Suprapubic skin (tissue), 4 donors: ENCODE data around the gene KLK1. TPM values are rescaled to one million over a fixed set of nuclear protein-coding genes. Genes with fewer than 3 reads are reported as not detected.

ENCODE experiments used
- DNase-seq, 2 donors: peaks; one replicate each; pipeline ENCODE4 v3.0.0-alpha.2; 2019; ENCODE audit warnings: low spot score in 2 of 2
- H3K27ac ChIP-seq: fragments of 200-600 bp; sonication (generic); one replicate; pipeline ENCODE4 v1.5.1; 2019
- H3K27me3 ChIP-seq: fragments of 200-600 bp; sonication (generic); one replicate; pipeline ENCODE4 v1.5.1; 2019
- H3K36me3 ChIP-seq: fragments of 200-600 bp; sonication (generic); one replicate; pipeline ENCODE4 v1.5.1; 2019
- H3K4me1 ChIP-seq: fragments of 200-600 bp; sonication (generic); one replicate; pipeline ENCODE4 v1.5.1; 2019
- H3K4me3 ChIP-seq: fragments of 200-600 bp; sonication (generic); one replicate; pipeline ENCODE4 v1.5.1; 2019; ENCODE audit warnings: mild to moderate bottlenecking
- H3K9me3 ChIP-seq: fragments of 200-600 bp; sonication (generic); one replicate; pipeline ENCODE4 v1.5.1; 2019
- EP300 ChIP-seq: sonication (generic); formaldehyde crosslinking; IDR thresholded peaks from one replicate; pipeline ENCODE4 v1.6.1; 2017; ENCODE audit warnings: antibody characterized with exemption
- POLR2A ChIP-seq, 2 donors: fragments of 450-650 bp; IDR thresholded peaks; one replicate each; pipeline ENCODE4 v1.6.1; 2017; ENCODE audit warnings: antibody characterized with exemption in 2 of 2, mild to moderate bottlenecking in 2 of 2, moderate library complexity in 2 of 2
- POLR2AphosphoS5 ChIP-seq, 3 donors: sonication (generic); formaldehyde crosslinking; IDR thresholded peaks; one replicate each; pipeline ENCODE4 v1.6.1; 2017; ENCODE audit warnings: antibody characterized with exemption in 3 of 3
- WGBS: methylation state at CpG from one replicate; pipeline ENCODE4 v1.1.5; 2018; 5-methylcytosine and 5-hydroxymethylcytosine counted together
- total RNA-seq, 4 donors: library from RNA; depleted of rRNA; stranded (reverse); fragments of >200 nt; gene quantifications; one replicate each; pipeline ENCODE4 v1.1.0, GENCODE V29; 2016
- TF ChIP-seq, protein P1 (sequence below), 2 donors: fragments of 200-600 bp in 1 of 2; fragments of 450-650 bp in 1 of 2; sonication (generic) in 1 of 2; IDR thresholded peaks; one replicate each; pipeline ENCODE4 v1.5.1; 2016 to 2019; ENCODE audit warnings: antibody characterized with exemption in 2 of 2, mild to moderate bottlenecking in 1 of 2, moderate library complexity in 1 of 2

KLK1 gene
- total RNA-seq, 4 donors from 2014 or later: 34.3 to 58.3 (median 40.5) TPM

DNA sequence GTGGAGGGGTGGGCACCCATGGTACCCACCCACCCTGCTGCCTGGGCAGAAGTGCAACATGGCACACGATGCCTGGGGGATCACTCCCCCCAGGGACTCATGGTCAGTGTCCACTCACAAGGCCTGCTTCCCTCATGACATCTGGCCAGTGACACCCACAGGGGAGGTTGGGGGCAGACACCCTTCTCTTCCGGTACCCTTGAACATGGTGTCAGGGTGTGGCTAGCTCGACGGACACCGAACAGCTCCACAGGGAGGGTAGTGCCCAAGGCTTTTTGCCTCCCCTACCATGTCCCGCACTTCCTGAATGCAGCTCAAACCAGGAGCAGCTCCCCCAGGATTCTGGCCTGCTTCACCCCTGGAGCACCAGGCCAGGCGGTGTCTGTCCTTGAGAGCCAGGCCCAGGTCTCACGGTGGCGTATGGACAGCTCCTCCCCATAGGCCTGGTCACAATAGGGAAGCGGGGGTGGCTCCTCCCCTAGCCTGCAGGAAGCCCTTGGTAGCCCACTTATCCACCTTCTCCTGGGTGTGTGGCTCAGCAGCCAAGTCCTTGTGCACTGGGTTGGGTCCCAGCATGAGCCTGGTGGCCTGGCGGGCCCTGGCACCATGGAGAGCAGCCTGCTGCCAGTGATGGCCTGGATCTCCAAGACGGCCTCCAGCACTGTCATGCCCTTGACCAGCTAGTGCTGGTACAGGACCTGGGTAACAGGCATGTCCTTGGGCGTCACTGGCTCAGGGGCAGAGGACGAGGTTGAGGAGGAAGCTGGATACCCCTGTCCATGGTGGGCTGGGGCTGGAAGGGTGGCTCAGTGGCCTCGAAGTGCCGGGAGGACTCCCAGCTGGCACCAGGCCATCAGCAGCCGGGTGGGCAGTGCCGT lies 25.6 kb downstream of the KLK1 start:
- Histone ChIP-seq H3K36me3 (peaks cover 51% of the 10 kb centered on the region), H3K4me1 (peaks cover 30% of the 10 kb centered on the region)
- 84% methylated on average over 8 of the region's 18 CpGs for WGBS

GRCh38 chr19:50797429-50797780 lies 26.2 kb downstream of the KLK1 start:
- Histone ChIP-seq H3K4me3 (no peak overlapping the region), H3K27me3 (no peaks in the 10 kb centered on the region), H3K4me1 (peaks cover 24% of the 10 kb centered on the region), H3K27ac (no peak overlapping the region), H3K36me3 (peaks cover 51% of the 10 kb centered on the region), H3K9me3 (no peaks in the 10 kb centered on the region)
- TF ChIP-seq POLR2AphosphoS5 (IDR thresholded peaks at IDR 0.05): no peak
- no peak for TF ChIP-seq POLR2A (IDR thresholded peaks at IDR 0.05)
- no peak for TF ChIP-seq EP300
- TF ChIP-seq, protein P1, sequence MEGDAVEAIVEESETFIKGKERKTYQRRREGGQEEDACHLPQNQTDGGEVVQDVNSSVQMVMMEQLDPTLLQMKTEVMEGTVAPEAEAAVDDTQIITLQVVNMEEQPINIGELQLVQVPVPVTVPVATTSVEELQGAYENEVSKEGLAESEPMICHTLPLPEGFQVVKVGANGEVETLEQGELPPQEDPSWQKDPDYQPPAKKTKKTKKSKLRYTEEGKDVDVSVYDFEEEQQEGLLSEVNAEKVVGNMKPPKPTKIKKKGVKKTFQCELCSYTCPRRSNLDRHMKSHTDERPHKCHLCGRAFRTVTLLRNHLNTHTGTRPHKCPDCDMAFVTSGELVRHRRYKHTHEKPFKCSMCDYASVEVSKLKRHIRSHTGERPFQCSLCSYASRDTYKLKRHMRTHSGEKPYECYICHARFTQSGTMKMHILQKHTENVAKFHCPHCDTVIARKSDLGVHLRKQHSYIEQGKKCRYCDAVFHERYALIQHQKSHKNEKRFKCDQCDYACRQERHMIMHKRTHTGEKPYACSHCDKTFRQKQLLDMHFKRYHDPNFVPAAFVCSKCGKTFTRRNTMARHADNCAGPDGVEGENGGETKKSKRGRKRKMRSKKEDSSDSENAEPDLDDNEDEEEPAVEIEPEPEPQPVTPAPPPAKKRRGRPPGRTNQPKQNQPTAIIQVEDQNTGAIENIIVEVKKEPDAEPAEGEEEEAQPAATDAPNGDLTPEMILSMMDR (IDR thresholded peaks at IDR 0.05): no peak
- 84% methylated on average over 7 of the region's 7 CpGs for WGBS
- DNase-seq: no peak

More for the DNA sequence above, 25.6 kb downstream of the KLK1 start:
- H3K4me3 ChIP-seq: no peak overlapping the region
- no peaks in the 10 kb centered on the region for H3K27me3 ChIP-seq
- no peaks in the 10 kb centered on the region for H3K9me3 ChIP-seq
- no peak for DNase-seq
- no peak overlapping the region for H3K27ac ChIP-seq
- TF ChIP-seq EP300 (no peak), POLR2AphosphoS5 (IDR thresholded peaks at IDR 0.05) (no peak), POLR2A (IDR thresholded peaks at IDR 0.05) (no peak)
- TF ChIP-seq, protein P1 (IDR thresholded peaks at IDR 0.05): no peak

DNA sequence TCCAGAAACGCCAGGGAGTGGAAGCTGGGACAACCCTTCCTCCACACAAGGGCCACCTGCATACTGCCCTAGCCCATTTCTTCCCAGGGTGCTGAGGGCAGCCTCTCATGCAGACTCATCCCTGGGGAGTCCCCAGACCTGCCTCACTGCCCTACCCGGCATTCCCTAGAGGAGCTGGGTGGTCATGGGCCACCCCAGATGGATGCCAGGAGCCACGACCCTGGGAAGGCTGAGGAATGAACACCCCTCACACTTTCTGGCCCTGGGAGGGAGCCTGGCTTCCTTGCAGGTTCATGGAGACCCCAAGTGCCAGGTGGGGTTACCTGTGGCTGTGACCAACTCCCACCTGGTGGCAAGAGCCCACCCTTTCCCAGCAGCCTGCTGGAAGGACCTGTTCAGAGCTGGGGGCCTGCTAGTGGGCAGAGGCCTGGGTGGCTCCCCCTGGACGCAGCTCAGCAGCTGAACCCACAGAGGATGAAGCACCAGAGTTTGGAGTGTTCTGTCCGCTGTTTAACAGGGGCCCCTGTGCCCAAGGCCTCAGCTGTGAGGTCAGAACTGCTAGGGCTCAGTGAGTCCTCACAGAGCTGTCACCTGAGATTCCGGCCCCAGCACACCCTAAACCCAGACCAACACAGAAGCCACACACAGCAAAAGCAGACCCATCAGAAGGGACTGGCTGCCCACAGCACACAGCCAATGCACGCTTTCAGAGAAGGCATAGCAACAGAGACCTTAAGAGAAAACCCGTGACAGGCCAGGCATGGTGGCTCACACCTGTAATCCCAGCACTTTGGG lies 26.8 kb downstream of the KLK1 start:
- no peaks in the 10 kb centered on the region for H3K9me3 ChIP-seq
- H3K27me3 ChIP-seq: no peaks in the 10 kb centered on the region
- no peak for DNase-seq
- H3K27ac ChIP-seq: no peak overlapping the region
- 86% methylated on average over 6 of the region's 8 CpGs for WGBS
- no peak overlapping the region for H3K4me3 ChIP-seq
- peaks cover 18% of the 10 kb centered on the region for H3K4me1 ChIP-seq
- TF ChIP-seq POLR2A (IDR thresholded peaks at IDR 0.05) (no peak), POLR2AphosphoS5 (IDR thresholded peaks at IDR 0.05) (no peak)
- peaks cover 47% of the 10 kb centered on the region for H3K36me3 ChIP-seq

DNA sequence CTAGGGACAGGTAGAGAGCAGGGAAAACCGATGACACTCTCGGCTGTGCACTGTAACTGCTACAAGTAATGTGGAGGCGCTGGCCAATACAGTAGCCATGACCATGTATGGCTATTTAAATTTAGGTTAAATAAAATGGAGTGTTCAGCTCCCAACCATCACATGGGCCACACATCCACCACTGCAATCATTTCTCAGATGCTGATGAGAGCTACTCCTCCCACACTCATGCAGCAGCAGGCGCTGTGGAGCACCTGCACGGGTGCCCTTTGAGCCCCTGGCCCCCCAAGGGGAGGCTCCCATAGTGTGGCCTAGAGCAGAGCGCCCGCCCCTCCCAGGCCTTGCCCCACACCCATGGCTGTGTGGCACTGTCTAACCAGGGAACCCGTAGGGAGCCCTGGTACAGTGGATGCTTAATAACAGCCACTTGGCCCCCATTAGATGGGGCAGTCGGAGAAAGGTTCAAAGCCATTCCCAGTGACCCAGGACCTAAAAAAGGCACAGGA lies 27.4 kb downstream of the KLK1 start:
- Histone ChIP-seq H3K4me1 (peaks cover 12% of the 10 kb centered on the region), H3K4me3 (no peak overlapping the region), H3K27ac (no peak overlapping the region), H3K27me3 (no peaks in the 10 kb centered on the region), H3K9me3 (no peaks in the 10 kb centered on the region), H3K36me3 (peaks cover 40% of the 10 kb centered on the region)
- TF ChIP-seq, protein P1 (IDR thresholded peaks at IDR 0.05): no peak
- no peak for TF ChIP-seq EP300
- no peak for TF ChIP-seq POLR2AphosphoS5 (IDR thresholded peaks at IDR 0.05)
- WGBS: 96% methylated on average over 4 of the region's 9 CpGs
- no peak for DNase-seq

DNA sequence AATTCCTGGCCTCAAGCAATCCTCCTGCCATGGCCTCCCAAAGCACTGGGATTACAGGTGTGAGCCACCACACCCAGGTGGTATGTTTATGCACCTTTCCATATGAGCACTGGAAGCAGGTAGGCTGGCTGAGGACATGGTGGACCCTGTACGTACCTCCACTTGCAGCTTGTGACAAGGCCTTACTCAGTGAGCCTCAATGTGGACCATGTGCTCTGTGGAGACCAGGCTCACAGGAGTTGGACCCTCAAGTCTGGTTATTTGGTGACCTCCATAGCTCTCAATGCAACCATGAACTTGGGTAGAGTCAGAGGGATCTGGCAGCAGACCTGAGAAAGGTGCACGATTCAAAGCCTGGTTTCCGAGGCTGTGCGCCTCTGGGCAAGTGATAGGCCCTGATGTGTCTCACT lies 27.9 kb downstream of the KLK1 start:
- 68% methylated on average over 3 of the region's 4 CpGs for WGBS
- no peak overlapping the region for H3K4me3 ChIP-seq
- peaks cover 11% of the 10 kb centered on the region for H3K4me1 ChIP-seq
- no peaks in the 10 kb centered on the region for H3K27me3 ChIP-seq
- no peak overlapping the region for H3K27ac ChIP-seq
- H3K9me3 ChIP-seq: no peaks in the 10 kb centered on the region
- H3K36me3 ChIP-seq: peaks cover 38% of the 10 kb centered on the region
- no peak for TF ChIP-seq POLR2AphosphoS5 (IDR thresholded peaks at IDR 0.05)
- no peak for TF ChIP-seq POLR2A (IDR thresholded peaks at IDR 0.05)
- TF ChIP-seq, protein P1 (IDR thresholded peaks at IDR 0.05): no peak
- TF ChIP-seq EP300: no peak
- DNase-seq: no peak
